Umbilical cord (tissue), 2 donors: ENCODE measurements around the gene MYO18A. TPM values are rescaled to one million over a fixed set of nuclear protein-coding genes. Genes with fewer than 3 reads are reported as not detected.

ENCODE experiments used
- DNase-seq: peaks from one replicate; pipeline ENCODE4 v3.0.0-alpha.2; 2015; ENCODE audit warnings: low spot score
- total RNA-seq: library from RNA; depleted of rRNA; stranded (reverse); fragments of >200 nt; gene quantifications from one replicate; pipeline ENCODE4 v1.2.3, GENCODE V29; 2014; ENCODE audit warnings: low replicate concordance; ENCODE audit not compliant: insufficient read depth

The MYO18A gene
- total RNA-seq, 1 donor from 2014 or later = 41.9 TPM

DNA sequence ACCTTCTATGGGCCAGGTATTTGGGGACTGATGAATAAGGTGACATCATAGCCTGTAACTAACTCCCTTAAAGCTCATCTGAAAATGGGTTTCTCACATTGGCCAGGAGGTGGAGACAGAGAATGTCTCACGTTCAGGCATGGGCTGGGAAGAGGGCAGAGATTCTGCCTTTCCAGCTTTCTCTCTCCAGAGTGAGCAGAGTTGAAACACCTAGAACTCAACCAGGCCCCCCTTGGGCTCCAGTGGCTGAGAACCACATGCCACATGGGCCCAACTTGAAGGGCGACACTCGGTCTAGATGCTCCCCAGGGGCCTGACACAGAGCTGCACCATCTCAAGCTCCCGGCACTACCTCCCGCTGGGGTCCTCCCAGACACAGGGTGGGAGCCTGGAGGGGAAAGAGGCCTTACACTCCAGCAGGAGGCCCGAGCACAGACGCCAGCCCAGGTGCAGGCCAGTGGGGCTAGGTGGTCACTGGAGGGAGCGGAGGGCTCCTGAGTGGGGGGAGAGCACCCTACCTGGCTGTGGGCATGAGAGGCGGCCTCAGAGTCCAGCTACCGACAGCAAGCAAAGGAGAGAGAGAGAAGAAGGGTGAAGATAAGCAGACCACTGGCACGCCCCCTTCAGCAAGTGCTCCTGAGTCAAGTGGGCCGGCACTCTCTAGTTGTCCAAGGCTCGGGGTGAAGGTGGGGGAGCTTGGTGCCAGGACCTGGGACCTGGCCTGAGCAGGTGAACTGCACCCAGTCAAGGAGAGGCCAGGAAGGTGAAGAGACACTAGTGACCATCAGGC, 55.9 kb downstream of the MYO18A start:
- peak; percentile 84 for DNase-seq

DNA sequence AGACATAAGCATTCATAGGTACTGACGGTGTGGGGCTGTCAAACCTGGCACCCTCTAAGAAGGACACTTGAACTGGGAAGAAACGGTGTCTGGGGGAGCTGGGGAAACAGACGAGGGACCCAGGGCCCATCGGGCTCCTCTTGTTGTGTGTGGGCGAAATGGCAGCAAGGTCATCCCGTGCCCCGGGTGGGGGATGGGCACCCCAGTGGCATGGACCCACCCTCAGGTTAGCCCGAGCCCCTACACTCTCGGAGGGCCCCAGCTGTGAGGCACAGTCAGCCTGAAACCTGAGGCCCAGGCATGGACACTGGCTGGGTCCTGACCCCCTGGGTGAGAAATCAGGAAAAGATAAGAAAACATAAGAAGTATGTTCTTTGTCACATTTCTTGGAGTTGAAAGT, 57.1 kb downstream of the MYO18A start:
- DNase-seq = no peak

DNA sequence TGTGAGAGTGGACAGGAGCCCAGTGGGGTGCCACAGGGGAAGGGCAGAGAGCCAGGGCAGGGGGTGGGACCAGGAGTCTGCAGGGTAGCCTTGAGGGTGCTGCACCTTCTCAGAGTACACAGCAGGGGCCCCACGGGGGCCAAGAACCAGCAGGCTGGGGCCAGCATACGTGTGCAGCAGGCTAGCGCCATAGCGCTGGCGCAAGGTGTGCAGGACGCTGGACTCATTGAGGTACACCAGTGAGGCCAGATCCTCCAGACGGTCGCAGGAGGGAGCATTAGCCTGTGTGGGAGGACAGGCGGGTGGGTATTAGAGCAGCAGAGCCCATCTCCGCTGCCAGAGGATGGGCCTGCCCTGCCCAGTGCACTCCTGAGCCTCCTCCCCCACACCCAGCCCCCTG, 58.8 kb downstream of the MYO18A start:
- DNase-seq = no peak

DNA sequence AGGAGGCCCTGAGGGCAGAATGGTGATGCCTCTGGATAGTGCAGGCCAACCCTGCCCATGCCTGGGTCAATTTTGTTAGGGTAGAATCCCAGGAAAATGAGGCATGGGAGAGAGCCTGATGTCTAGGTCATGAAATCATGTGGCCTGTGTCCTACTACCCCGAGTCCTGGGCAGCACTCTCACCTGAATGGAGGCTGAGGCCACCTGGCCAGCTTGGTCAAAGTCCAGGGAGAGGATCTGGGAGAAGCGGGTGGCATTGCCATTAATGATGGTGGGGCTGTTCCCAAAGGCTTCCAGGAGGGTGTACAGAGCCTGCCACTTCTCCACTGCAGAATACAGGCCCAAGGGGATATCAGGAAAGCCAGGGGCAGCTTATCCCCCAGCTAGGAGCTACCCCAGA, 59.8 kb downstream of the MYO18A start:
- no peak for DNase-seq

DNA sequence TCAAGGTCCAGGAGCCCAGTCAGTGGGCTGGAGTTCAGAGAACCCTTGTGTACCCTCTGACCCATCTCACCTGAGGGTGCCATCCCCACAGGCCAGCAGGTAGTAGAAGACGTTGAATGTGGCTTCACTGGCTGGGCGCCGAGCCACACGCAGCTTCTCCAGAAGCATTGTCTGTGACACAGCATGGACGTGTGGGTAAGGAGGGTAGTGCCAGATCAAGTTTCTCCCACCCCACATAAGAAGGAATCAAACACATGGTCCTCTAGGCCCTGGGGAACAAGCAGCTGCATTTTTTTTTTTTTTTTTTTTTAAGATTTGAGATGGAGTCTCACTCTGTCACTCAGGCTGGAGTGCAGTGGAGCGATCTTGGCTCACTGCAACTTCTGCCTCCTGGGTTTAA, 60.9 kb downstream of the MYO18A start:
- DNase-seq = no peak

DNA sequence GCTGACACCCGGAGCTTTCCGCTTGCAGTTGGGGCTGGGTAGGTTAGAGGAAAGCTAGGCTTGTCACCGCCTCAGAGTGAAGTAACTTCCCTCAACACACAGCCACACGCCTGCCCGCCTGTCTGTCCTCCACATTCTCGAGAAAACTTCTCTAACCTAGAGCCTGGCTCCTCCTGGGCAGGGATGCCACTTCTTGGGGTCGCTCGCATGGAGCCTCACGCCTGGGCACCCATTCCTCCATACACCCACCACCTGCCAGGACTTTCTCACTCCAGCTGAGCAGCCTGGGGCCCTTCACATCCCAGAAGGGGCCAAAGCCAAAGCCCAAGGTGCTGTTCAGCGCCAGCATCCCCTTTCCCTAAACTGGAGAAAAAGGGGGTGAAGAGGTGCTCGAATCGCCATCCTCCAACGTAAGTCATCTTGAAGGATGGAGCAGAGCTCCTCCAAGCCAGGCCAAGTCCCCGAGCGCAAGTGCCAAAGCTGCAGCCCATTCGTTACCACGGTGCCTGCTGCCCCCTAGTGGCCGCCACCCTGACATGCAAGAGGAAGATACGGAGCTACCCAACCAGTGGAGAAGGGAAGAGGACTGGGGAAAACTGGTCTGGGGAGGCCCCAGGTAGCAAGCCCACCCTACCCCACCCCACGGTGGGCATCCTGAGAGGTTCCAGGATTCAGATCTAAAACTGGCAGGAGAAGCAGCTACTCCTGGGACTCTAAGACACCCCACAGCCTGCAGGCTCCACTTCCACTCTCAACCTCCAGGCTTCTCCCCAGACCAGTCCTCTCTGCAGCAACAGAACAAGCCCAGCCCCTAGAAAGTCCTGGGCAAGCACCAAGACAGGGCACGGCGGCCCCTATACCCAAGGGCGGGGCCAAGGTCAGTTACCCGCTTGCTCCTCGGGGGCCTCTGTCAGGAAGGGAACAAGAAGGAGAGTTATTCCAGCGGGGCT, 63.1 kb downstream of the MYO18A start:
- no peak for DNase-seq

DNA sequence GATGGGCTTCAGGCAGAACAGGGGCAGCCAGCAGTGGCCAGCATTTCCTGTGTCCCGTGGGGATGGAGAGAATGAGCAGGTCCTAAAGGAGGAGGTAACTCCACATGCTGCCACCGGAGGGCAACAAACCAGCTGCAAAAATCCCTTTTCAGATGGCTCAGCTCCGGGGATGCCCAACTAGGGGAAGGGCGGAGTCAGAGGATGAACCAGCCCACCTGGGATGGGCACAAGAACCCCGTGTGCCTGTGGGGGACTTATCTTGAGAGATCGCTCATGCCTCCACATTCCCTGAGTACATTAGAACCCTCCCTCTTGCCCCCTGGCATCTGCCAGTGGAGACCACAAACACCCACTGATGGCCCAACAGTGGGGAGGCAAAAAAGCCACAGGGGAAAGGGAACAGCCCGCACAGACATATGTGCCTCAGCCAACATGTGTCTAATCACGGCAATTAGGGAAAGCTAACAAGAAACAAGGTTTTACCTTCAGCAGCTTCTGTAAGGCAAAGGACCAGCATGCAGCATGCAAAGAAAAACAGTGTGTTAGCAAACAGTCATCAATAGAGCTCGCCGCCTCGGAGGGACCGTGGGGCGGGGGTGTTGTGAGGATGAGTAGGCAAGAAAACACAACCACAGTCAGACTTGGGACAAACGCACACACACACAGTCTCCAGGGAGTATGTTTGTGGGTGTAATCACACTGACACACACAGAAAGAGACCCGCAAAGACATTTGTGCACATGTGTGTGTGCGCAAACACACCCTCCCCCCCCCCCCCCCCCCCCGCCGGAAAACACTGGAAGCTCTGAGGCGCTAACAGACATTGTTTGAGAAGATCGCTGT, 64.0 kb downstream of the MYO18A start:
- no peak for DNase-seq

DNA sequence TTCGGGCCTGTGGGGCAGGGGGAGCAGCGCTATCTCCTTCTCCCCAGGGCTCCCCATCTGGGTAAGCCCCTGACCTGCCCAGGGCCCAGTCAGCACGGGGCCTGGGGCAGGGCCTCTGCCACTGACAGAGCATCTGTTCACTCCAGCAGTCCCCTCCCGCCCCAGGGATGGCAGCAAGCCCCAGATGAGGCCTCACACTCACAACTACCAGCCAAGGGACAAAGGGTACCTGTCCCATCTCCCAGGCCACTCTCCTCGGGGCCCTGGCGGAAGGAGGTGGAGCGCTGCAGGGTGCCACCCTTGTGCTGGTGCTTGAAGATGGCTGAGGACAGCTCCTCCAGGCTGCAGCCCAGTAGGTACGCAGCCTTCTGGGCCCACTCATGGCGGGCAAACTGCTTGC, 64.8 kb downstream of the MYO18A start:
- DNase-seq = no peak

DNA sequence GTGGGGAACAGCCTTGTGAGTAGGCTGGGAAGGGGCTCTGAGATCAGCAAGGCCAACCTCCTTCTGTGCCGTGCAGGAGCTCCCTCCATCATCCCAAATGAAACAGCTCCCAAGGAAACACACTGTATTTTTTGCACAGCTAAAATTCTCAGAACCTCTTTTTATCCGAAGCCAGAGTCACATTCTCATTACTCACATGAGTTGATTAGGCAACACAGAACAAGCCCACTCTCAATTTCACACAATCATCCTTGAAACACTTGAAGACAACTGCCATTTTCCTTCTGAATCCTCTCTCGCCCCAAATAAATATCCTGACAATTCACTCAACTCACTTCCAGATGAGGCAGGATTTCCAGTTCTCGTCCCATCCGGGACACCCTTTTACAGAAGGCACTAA, 66.1 kb downstream of the MYO18A start:
- no peak for DNase-seq

DNA sequence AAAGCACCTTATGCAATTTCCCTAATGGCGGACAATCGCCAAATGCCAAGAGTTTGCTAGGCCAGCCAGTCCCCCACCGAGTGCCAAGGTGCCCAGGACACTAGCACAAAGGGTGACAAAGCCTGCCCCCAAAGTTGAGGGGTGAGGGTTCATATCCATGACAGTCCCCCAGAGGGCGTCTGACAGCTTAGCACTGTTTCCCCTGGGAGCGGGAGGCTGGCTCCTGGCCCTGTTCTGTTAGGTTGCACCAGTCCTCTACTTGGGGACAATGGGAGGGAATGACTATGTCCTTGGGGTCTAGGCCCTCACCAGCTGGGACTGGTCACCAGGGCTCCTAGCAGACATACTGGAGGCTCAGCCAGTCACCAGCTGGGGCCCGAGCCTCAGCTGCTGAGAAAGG, 66.9 kb downstream of the MYO18A start:
- no peak for DNase-seq

DNA sequence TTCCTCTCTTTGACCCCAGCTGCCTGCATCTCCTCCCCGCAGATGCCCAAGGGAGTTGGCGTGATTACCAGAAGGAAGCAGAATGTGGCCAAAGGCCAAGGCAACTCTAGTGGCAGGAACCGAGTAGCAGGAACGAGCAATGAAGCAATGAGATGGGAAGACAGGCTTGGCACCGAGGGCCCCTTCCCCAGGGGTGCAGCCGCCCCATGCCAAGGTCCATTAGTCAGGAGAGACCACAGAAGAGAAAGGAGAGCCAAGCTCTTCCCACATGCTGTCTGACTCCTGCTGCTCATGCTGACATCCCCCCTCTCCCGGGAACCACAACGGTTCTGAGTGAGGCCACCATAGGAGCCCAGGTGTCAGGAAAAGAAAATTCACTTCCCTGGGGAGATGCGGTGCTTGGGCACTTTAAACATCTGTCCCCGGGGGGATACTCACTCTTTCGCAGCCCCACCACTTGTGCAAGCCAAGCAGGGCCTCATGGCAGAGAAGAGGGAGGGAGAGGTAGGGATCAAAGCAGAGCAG, 67.4 kb downstream of the MYO18A start:
- no peak for DNase-seq

DNA sequence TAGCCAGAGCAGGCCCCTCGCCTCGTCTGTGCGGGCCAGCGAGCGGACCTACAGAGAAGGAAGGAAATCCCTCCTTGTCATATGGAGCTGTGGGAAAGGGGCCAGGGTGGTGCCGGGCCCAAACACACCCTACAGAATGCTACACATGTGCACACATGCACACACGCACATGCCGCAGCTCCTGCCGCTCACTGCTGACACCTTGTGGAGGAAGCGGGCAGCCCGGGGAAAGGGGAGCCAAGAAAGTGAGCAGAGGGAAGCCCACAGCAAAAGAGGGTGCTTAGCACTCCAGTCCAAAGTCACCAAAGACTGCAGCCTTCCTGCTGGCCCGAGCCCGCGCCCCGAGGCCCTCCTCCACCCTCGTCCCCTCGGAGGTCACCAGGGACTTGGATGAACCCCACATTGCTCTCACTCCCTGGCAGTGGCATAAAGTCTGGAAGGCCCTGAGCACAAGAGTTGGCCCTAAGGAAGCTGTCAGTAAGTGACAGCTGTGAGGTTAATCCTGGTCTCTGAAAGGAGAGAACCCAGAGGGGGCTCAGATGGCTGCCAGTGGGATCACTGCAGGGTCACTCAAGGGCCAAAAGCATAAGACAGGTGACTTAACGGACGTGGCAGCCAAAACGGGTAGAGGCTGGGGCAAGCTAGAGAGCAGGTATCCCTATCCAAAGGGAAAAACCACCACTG, 68.2 kb downstream of the MYO18A start:
- DNase-seq = peak; percentile 68

DNA sequence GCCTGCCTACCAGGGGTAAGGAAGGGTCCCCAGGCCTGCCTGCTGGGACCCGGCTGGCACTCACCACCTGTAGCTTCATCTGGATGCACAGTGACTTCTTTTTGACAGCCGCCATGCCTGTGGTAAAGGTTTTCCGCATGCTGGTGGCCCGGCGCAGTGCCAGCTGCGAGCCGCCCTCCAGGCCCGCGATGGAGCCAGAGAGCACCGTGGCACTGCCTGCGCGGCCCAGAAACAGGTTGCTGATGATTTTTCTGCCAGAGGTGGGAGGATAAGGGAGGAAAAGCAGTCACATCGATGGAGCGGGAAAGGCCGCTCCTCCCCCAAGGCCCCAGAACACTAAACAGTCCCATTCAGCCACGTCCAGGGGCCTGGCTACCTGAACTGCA, 69.8 kb downstream of the MYO18A start:
- DNase-seq = no peak

DNA sequence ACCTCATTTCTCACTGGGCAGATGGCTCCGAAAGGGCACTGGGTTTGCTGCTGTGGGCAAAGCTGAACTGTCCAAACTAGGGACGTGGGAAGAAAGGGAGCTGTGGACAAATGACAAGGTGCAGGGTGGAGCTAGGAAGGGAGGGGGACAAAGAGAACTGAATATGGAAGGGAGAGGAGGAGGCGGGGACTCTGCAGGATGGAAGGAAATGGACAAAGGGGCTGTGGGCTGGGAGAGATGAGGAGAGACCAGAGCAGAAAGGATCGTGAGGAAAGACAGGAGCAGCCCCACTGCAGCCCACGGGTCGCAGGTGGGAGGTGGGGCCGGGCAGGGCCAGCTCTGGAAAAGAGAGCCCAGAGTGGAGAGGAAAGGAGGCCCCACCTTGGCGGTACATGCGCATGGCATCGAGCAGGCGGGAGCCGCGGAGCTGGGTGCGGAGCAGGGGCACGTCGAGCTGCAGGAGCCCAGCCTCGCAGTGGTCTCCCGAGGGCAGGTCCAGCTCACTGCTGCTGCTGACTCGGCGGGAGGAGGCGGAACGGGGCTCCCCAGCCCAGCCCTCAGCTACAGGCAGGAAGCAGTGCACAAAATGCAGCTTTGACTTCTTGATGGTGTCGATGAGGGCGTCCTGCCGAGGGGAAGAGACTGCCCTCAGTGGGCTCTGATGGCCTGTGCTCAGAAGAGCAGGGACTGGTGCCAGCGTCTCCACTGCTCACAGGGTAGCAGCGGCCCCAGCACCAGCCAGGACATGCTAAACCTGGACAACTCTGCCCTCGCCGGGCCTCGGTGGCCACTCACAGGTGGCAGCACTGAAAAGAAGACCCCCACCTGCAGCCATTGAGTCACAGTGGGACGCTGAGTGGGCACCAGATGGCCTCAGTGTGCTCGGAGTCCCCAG, 70.5 kb downstream of the MYO18A start:
- no peak for DNase-seq

DNA sequence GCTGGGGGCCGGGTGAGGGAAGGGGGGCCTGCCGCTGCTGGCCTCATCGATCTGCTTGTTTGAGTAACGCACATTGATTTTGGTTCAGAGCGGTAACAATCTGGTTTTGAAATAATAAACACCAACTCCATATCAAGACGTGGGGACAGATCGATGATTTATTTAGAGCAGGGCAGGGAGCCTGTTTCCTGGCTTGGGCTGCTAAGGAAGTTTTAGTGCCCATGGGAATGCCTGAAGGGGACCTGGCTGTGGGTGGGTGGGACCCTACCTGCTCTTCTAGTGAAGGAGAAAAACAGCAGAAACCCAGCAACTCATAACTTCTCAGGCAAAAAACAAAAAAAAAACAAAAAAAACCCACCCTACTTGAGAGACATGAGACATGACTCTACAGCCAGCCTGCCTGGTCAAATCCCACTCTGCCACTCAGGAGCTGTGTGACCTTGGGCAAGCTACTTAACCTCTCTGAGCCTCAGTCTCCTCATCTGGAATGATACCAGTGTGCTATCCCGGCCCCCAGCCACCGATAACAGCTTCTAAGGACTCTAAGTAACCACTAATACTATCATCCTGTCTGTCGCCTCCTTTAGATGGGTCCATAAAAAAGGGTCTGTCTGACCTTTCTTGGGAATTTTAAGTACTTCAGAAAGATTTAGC, 71.2 kb downstream of the MYO18A start:
- DNase-seq = no peak

DNA sequence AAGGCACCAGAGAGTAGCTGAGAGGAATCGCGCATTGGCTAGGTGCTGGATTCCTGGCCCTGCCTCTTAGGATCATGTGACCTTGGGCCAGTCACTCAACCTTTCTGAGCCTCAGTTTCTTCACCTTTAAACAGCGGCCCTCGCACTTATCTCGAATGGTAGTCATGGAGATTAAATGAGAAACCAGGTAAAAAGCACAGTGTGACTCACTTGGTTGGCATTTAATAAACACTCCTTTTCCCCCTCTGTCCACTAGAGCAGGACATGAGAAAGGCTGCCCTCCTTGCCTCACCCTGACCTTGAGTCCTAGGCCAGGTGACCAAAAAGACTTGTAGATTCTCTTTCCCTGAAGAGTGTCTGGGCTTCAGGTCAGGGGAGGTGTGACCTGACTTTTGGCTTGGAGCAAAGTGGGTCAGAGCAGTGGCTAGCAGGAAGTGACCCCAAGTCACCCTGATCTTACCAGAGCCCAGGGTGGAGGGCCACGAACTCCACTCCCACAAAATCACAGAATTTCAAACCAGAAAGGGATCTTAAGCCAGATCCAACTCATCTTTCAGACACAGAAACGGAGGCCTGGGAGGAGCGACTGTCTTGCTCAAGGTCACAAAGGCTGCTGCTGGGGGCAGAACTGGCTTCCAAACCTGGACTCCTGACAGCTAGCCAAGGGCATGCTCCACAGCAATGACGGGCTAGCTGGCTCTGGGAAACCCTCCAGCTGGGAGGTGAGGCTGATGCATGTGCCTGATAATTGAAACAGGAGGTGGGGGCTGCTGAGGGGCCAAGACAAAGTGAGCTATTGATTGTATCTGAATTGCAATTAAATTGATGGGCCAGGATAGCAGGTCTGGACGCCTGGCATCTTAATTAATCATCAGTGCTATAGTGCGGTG, 72.0 kb downstream of the MYO18A start:
- DNase-seq = no peak

DNA sequence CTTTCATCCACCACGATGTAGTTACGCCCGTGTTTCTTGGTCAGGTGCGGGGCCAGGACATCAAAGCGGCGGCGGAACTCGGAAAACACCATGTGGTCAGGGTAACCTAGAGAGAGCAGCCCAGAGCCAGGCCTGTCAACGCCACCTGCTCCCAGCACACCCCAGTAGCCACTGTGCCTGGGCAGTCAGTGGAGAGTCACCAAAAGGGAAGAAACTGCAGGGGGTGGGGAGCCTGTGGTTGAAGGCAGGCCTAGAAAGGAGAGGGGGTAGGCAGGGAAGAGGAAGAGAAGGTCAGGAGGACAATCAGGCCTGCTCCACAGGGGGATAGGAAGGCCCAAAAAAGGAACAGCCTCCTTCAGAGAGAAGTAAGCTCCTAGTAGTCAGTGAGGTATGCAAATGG, 73.1 kb downstream of the MYO18A start:
- DNase-seq = no peak

DNA sequence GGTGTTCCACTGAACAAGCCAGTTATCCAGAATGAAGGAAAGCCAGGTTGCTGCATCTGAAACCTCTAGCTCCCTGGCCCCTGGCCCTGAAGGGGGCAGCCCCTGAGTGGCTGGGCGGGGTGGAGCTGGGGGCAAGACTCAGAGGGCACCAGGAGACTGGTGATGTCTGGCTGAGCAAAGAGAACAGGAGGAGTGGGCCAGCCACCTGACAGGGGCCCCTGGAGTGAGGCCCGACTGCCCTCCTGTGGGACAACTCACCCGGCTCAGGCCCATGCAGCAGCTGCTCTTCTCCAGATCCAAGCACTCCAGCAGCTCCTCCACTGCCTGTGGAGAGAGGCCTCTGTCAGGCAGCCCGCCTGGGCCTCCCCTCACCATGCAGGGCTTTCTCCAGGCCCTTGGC, 76.9 kb downstream of the MYO18A start:
- no peak for DNase-seq
